Hepatocyte (in vitro differentiated cells): ENCODE results near the gene SIK3.

Experiments used
- CTCF ChIP-seq: fragments of 200-600 bp; sonication (generic); IDR thresholded peaks from 2 replicates; pipeline ENCODE4 v1.5.1; 2016; ENCODE audit warnings: antibody characterized with exemption, mild to moderate bottlenecking; ENCODE audit not compliant: poor library complexity
- EZH2 ChIP-seq: fragments of 200-600 bp; sonication (generic); IDR thresholded peaks from 2 replicates; pipeline ENCODE4 v1.6.1; 2016; ENCODE audit warnings: antibody characterized with exemption, mild to moderate bottlenecking, borderline replicate concordance
- EZH2phosphoT487 ChIP-seq: fragments of 200-600 bp; sonication (generic); IDR thresholded peaks from one replicate; pipeline ENCODE4 v1.6.1; 2018; ENCODE audit warnings: antibody characterized with exemption, mild to moderate bottlenecking, low read depth, moderate library complexity; ENCODE audit not compliant: unreplicated experiment, severe bottlenecking

GRCh38 chr11:117020287-117020686 lies 77.9 kb downstream of the SIK3 start:
- TF ChIP-seq CTCF, result no peak
- no peak for TF ChIP-seq EZH2
- no peak for TF ChIP-seq EZH2phosphoT487
